Neural cell (in vitro differentiated cells): Measurements from ENCODE around the gene SULT6B1.

Experiments used
- CTCF ChIP-seq: fragments of 450-650 bp; IDR thresholded peaks from 2 replicates; pipeline ENCODE4 v1.5.1; 2014; ENCODE audit warnings: antibody characterized with exemption, mild to moderate bottlenecking, moderate library complexity; ENCODE audit not compliant: poor library complexity, severe bottlenecking
- EP300 ChIP-seq: fragments of 450-650 bp; conservative IDR thresholded peaks from 2 replicates; pipeline ENCODE4 v1.6.1; 2014; ENCODE audit warnings: antibody characterized with exemption, mild to moderate bottlenecking, moderate library complexity; ENCODE audit not compliant: poor library complexity, severe bottlenecking
- EZH2 ChIP-seq: fragments of 200-600, 300-800 bp; shearing (Covaris generic), sonication (generic); IDR thresholded peaks from 2 replicates; pipeline ENCODE4 v1.6.1; 2014; ENCODE audit warnings: antibody characterized with exemption, low read length, borderline replicate concordance, mild to moderate bottlenecking; ENCODE audit not compliant: insufficient read depth, poor library complexity, severe bottlenecking
- MXI1 ChIP-seq: fragments of 450-650 bp; conservative IDR thresholded peaks from 2 replicates; pipeline ENCODE4 v1.6.1; 2014; ENCODE audit warnings: antibody characterized with exemption, mild to moderate bottlenecking; ENCODE audit not compliant: poor library complexity, severe bottlenecking
- POLR2AphosphoS5 ChIP-seq: IDR thresholded peaks from 2 replicates; pipeline ENCODE4 v1.6.1; 2012
- RAD21 ChIP-seq: fragments of 450-650 bp; conservative IDR thresholded peaks from 2 replicates; pipeline ENCODE4 v1.6.1; 2014; ENCODE audit warnings: antibody characterized with exemption, mild to moderate bottlenecking, moderate library complexity
- SMC3 ChIP-seq: fragments of 450-650 bp; conservative IDR thresholded peaks from 2 replicates; pipeline ENCODE4 v1.6.1; 2014; ENCODE audit warnings: antibody characterized with exemption, mild to moderate bottlenecking, moderate library complexity; ENCODE audit not compliant: poor library complexity
- TAF1 ChIP-seq: IDR thresholded peaks from 2 replicates; pipeline ENCODE4 v1.6.1; 2012; ENCODE audit warnings: low read depth

GRCh38 chr2:37132914-37133313 is 55.6 kb downstream of the SULT6B1 start:
- TF ChIP-seq CTCF (no peak), EZH2 (no peak), MXI1 (no peak), RAD21 (no peak), SMC3 (no peak), EP300 (no peak), POLR2AphosphoS5 (no peak), TAF1 (no peak)
